AG10803 (cell line): ENCODE results near the gene MANBA.

Experiments used
- DNase-seq: peaks from one replicate; pipeline ENCODE4 v3.0.0; 2010; ENCODE audit warnings: low read depth
- H3K4me3 ChIP-seq: 2 replicates; pipeline ENCODE4 v1.5.1; 2011; ENCODE audit warnings: mild to moderate bottlenecking, low read length, control low read depth
- CTCF ChIP-seq: conservative IDR thresholded peaks from 2 replicates; pipeline ENCODE4 v1.5.1; 2011; ENCODE audit warnings: mild to moderate bottlenecking, low read length, control low read depth, inconsistent platforms

MANBA gene

GRCh38 chr4:102584091-102584490, 176.7 kb downstream of the MANBA start:
- no peak for DNase-seq
- TF ChIP-seq CTCF, result no peak

More at GRCh38 chr4:102584091-102584490, 176.7 kb downstream of the MANBA start:
- no peak overlapping the region for H3K4me3 ChIP-seq
